Esophagus muscularis mucosa (tissue), 4 donors: Measurements from ENCODE around the gene GREB1.

Source experiments
- EP300 ChIP-seq: sonication (generic); formaldehyde crosslinking; IDR thresholded peaks from one replicate; pipeline ENCODE4 v1.6.1; 2017; ENCODE audit warnings: antibody characterized with exemption
- POLR2AphosphoS5 ChIP-seq, 2 donors: sonication (generic); formaldehyde crosslinking; IDR thresholded peaks; one replicate each; pipeline ENCODE4 v1.6.1; 2017; ENCODE audit warnings: antibody characterized with exemption in 2 of 2
- TF ChIP-seq, protein P1 (sequence below), 3 experiments: fragments of 200-600 bp in 2 of 3; fragments of 450-650 bp in 1 of 3; sonication (generic) in 2 of 3; IDR thresholded peaks; one replicate each; pipeline ENCODE4 v1.5.1; 2017 to 2019; ENCODE audit warnings: antibody characterized with exemption in 3 of 3, mild to moderate bottlenecking in 2 of 3, moderate library complexity in 1 of 3

DNA sequence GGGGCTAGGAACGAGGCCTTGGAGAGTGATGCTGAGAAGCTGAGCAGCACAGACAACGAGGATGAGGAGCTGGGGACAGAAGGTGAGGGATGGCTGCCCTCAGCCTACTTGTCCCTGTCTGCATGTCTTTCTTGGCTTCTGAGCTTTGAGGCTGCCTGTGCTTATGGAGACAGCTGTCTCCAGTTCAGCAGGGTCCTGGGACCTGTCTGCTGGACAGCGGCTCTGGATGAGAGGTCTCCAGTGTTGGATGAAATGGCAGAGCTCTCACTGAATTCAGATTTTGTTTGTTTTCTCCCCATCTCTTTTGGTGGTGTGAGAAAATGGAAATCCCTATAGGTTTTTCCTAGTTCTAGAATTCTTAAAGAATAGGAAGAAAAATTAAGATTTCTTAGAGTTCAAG lies 81.4 kb downstream of the GREB1 start:
- TF ChIP-seq, protein P1, sequence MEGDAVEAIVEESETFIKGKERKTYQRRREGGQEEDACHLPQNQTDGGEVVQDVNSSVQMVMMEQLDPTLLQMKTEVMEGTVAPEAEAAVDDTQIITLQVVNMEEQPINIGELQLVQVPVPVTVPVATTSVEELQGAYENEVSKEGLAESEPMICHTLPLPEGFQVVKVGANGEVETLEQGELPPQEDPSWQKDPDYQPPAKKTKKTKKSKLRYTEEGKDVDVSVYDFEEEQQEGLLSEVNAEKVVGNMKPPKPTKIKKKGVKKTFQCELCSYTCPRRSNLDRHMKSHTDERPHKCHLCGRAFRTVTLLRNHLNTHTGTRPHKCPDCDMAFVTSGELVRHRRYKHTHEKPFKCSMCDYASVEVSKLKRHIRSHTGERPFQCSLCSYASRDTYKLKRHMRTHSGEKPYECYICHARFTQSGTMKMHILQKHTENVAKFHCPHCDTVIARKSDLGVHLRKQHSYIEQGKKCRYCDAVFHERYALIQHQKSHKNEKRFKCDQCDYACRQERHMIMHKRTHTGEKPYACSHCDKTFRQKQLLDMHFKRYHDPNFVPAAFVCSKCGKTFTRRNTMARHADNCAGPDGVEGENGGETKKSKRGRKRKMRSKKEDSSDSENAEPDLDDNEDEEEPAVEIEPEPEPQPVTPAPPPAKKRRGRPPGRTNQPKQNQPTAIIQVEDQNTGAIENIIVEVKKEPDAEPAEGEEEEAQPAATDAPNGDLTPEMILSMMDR (IDR thresholded peaks at IDR 0.05): no peak
- TF ChIP-seq EP300 (no peak), POLR2AphosphoS5 (IDR thresholded peaks at IDR 0.05) (no peak)
